A549 (cell line): ENCODE data around the gene PDPR.
"Not testable (repeated sequence)": the region's sequence is repeated elsewhere in the genome, so short reads cannot be mapped to it uniquely, and the experiment has no call there.

ENCODE experiments used
- CTCF ChIP-seq: fragments of >200 bp; sonication (Bioruptor Twin); formaldehyde crosslinking; IDR thresholded peaks from 3 replicates; pipeline ENCODE4 v1.5.1; 2016
- JUNB ChIP-seq: fragments of >200 bp; sonication (Bioruptor Twin); formaldehyde crosslinking; IDR thresholded peaks from 2 replicates; pipeline ENCODE4 v1.6.1; 2016

- not testable (repeated sequence) for TF ChIP-seq JUNB, CTCF
Observed at GRCh38 chr16:70196683-70197300, 82.7 kb downstream of the PDPR start.
